ENCODE data around the gene KRTAP10-2.

DNA sequence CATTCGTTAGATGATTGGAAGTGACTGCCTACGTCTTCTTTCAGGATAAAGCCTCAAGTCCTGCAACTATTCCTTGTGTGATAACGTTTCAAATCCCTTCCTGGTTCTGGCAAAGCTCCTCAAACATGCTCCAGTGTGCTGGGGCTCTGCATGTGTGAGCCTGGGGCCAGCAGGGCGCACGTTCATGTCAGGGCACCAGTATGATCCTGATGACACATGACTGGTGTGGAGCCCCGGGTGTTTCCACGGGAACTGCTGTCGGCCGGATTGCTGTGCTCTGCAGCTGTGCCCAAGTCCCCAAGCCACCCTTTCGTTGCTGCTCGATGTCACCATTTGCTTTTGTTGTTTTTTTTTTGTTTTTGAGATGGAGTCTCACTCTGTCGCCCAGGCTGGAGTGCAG is 32.6 kb downstream of the KRTAP10-2 start:
- TF ChIP-seq, protein P1, sequence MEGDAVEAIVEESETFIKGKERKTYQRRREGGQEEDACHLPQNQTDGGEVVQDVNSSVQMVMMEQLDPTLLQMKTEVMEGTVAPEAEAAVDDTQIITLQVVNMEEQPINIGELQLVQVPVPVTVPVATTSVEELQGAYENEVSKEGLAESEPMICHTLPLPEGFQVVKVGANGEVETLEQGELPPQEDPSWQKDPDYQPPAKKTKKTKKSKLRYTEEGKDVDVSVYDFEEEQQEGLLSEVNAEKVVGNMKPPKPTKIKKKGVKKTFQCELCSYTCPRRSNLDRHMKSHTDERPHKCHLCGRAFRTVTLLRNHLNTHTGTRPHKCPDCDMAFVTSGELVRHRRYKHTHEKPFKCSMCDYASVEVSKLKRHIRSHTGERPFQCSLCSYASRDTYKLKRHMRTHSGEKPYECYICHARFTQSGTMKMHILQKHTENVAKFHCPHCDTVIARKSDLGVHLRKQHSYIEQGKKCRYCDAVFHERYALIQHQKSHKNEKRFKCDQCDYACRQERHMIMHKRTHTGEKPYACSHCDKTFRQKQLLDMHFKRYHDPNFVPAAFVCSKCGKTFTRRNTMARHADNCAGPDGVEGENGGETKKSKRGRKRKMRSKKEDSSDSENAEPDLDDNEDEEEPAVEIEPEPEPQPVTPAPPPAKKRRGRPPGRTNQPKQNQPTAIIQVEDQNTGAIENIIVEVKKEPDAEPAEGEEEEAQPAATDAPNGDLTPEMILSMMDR (IDR thresholded peaks at IDR 0.05), result no peak
- no peak for TF ChIP-seq POLR2A (IDR thresholded peaks at IDR 0.05)
